B cell (primary cell): ENCODE data around the gene PCBP3.

Experiments used
- CTCF ChIP-seq: fragments of 200-600 bp; IDR thresholded peaks from one replicate; pipeline ENCODE4 v1.8.0; 2022; ENCODE audit warnings: antibody characterized with exemption, mild to moderate bottlenecking
- EZH2 ChIP-seq: IDR thresholded peaks from 2 replicates; pipeline ENCODE4 v1.6.1; 2012; ENCODE audit warnings: borderline replicate concordance, low read depth, mild to moderate bottlenecking, moderate library complexity, low read length; ENCODE audit not compliant: insufficient read depth, poor library complexity, severe bottlenecking

- TF ChIP-seq CTCF (no peak), EZH2 (no peak)
These were observed 204.8 kb downstream of the PCBP3 start for GRCh38 chr21:45848331-45848730.
